Mucosa of descending colon (tissue), 3 donors: ENCODE results near the gene GINS1. TPM values are rescaled to one million over a fixed set of nuclear protein-coding genes. Genes with fewer than 3 reads are reported as not detected.

Experiments
- ATAC-seq: fragments of 200-7000 bp; cut with Tn5 transposase; one replicate; pipeline ENCODE4 v1.9.1; 2020; ENCODE audit warnings: mild to moderate bottlenecking, moderate library complexity
- DNase-seq, 3 donors: peaks; one replicate each; pipeline ENCODE4 v3.0.0-alpha.2; 2020
- H3K36me3 ChIP-seq: fragments of 200-600 bp; one replicate; pipeline ENCODE4 v1.8.0; 2021; ENCODE audit warnings: low read depth, mild to moderate bottlenecking
- H3K4me1 ChIP-seq: fragments of 200-600 bp; one replicate; pipeline ENCODE4 v1.8.0; 2021; ENCODE audit warnings: low read depth, mild to moderate bottlenecking
- H3K4me3 ChIP-seq: fragments of 200-600 bp; one replicate; pipeline ENCODE4 v1.8.0; 2021; ENCODE audit warnings: mild to moderate bottlenecking
- H3K9me3 ChIP-seq: fragments of 200-600 bp; one replicate; pipeline ENCODE4 v1.8.0; 2021; ENCODE audit warnings: mild to moderate bottlenecking
- intact Hi-C, 2 donors: fragments of 100-400 bp; cut with DNase I in 1 of 2; cut with micrococcal nuclease in 1 of 2; formaldehyde crosslinking; loops; one replicate each; pipeline versions ENCODE4 v1.11.0 to v1.11.1; 2022; cut with DNase I, micrococcal nuclease
- long read RNA-seq, 2 donors: library from polyadenylated mRNA; unstranded; transcript quantifications; one replicate each; pipeline ENCODE4 v2.0.0, GENCODE V29; 2019 to 2021
- total RNA-seq, 3 donors: library from RNA; stranded (reverse); fragmentation: NEBNext Ultra II Directional in 2 of 3; extraction: Animal tissue kit (Norgen Biotek cat#: 25700) in 2 of 3; gene quantifications; one replicate each; pipeline versions ENCODE4 v1.2.1 to v1.2.4, GENCODE V29; 2021 to 2023
- TF ChIP-seq, protein P1 (sequence below): fragments of 200-600 bp; IDR thresholded peaks from one replicate; pipeline ENCODE4 v1.8.0; 2022; ENCODE audit warnings: antibody characterized with exemption, mild to moderate bottlenecking
- donor health status: DM: no; HTN: no; CAD: no; lungs with moderate emphysema.
- donor health status: DM: no; HTN: no; CAD: no.
- donor health status: DM: no; HTN: yes; CAD: no.

Gene GINS1
- total RNA-seq, result 1 to 10 TPM; 1.8 to 8.6 (median 1.9) TPM
- long read RNA-seq, donor 1, partial matches to known transcripts, result 0 of 1 reads
- long read RNA-seq, donor 1, other reads (novel, unspliced or antisense), result 0 of 1 reads
- long read RNA-seq, donor 2, partial matches to known transcripts, result 0 of 2 reads
- long read RNA-seq, donor 2, other reads (novel, unspliced or antisense), result 0 of 2 reads

DNA sequence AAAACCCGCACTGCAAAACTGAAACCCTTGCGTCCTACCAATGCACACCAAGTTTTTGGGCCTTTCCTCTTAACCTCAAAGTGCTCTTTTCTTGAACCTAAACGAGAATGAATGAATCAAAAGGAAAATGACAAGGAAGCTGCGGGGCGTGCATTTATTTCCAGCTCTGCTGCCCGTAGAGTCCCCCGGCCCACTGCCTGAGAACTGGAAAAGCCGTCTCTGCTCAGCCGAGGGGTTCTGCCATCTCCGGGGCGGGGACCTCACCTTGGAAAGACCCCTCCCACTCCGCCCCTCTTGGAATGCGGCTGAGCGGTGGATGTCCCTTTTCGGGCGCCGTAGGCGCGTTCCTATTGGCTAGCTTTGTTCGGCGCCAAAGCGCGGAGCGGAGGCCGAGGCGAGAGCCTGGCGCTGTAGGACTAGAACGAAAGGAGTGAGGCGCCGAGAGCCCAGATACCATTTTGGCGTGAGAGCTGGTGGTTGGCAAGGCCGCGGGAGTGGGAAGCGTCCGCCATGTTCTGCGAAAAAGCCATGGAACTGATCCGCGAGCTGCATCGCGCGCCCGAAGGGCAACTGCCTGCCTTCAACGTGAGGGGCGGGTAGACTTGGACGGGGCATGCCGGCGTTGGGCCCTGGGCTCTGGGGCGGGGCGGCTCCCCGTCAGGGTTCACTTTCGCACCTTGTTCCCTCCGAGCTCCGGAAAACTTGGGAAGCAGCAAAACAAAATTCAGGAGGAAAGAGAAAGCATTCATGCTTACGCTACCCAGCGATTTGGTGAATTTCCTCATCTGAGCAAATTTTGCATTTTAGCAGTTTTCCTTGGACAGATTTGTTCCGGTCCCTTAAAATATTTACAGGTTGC is at the start of gene GINS1:
Gene GINS1, plus strand, starts transcription at position 363 of the 859 bp plus-strand sequence. Its CDS starts 148 bp downstream, at position 511.
- Histone ChIP-seq H3K4me3 (peak within 1 kb of the TSS; percentile 35), H3K4me1 (peaks cover 6% of the 10 kb centered on the region), H3K9me3 (peaks cover 14% of the 10 kb centered on the region), H3K36me3 (no peaks in the 10 kb centered on the region)
- TF ChIP-seq, protein P1, sequence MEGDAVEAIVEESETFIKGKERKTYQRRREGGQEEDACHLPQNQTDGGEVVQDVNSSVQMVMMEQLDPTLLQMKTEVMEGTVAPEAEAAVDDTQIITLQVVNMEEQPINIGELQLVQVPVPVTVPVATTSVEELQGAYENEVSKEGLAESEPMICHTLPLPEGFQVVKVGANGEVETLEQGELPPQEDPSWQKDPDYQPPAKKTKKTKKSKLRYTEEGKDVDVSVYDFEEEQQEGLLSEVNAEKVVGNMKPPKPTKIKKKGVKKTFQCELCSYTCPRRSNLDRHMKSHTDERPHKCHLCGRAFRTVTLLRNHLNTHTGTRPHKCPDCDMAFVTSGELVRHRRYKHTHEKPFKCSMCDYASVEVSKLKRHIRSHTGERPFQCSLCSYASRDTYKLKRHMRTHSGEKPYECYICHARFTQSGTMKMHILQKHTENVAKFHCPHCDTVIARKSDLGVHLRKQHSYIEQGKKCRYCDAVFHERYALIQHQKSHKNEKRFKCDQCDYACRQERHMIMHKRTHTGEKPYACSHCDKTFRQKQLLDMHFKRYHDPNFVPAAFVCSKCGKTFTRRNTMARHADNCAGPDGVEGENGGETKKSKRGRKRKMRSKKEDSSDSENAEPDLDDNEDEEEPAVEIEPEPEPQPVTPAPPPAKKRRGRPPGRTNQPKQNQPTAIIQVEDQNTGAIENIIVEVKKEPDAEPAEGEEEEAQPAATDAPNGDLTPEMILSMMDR, result no peak
- peak; percentile 88 to 90 (median 90) for DNase-seq
- ATAC-seq, result peak; percentile 99
- intact Hi-C loops, result loop anchor here in 1 of 2 donors (5.0 kb wide), 1 partner anchor 410 kb away; no protein-coding TSS in a partner anchor

DNA sequence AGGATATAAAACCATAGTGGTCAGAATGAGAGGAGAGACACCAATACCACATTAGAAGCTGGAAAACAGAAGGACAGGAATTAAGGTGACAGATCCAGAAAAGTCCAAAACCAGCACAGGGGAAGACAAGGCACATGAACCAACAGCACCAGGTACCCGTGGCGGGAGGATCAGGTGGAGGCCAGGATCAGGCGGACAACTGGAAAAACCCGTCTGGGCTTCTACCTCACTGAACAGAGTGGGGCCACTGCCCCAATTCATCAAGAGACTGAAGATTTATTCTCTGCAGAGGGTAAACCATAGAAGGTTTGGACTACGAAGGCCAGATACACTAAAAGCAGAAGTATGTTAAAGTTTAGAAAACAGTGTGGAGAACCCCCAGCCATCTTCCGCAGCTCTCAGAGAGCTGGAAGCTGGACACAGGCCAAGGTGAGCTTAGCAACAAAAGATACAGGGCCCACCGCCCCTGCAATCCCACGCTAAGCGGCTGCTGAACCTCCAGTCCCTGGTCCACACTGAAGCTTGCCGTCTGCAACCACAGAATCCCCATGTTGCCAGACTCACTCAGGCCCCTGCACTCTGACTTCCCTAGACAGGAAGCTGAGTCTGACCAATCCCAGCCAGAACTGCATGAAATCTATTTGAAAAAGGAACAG is 46.7 kb upstream of the GINS1 start:
- no peaks in the 10 kb centered on the region for H3K36me3 ChIP-seq
- H3K9me3 ChIP-seq, result no peaks in the 10 kb centered on the region
- intact Hi-C loops, result no loop called here
- H3K4me1 ChIP-seq, result peaks cover 4% of the 10 kb centered on the region
- TF ChIP-seq, protein P1, result no peak
- no peak for DNase-seq
- no peak overlapping the region for H3K4me3 ChIP-seq
- ATAC-seq, result peak; percentile 25

DNA sequence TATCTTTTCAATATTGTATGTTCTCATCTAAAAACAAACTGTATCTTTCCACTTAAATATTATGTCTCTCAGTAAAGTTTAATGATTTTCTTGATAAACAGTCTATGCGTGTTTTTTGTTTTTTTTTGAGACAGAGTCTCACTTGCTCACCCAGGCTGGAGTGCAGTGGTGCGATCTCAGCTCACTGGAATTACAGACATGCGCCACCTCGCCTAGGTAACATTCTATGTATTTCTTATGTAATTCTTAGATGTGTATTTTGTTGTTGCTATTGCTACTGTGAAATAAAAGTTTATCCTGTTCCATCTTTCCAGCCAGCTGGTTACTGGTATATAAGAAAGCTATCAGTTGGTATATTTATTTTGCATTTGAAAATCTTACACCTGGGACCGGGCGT is 46.2 kb upstream of the GINS1 start:
- ATAC-seq, result no peak
- Histone ChIP-seq H3K4me1 (peaks cover 4% of the 10 kb centered on the region), H3K9me3 (no peaks in the 10 kb centered on the region), H3K4me3 (no peak overlapping the region), H3K36me3 (no peaks in the 10 kb centered on the region)
- TF ChIP-seq, protein P1, result no peak
- intact Hi-C loops, result no loop called here
- DNase-seq, result no peak

DNA sequence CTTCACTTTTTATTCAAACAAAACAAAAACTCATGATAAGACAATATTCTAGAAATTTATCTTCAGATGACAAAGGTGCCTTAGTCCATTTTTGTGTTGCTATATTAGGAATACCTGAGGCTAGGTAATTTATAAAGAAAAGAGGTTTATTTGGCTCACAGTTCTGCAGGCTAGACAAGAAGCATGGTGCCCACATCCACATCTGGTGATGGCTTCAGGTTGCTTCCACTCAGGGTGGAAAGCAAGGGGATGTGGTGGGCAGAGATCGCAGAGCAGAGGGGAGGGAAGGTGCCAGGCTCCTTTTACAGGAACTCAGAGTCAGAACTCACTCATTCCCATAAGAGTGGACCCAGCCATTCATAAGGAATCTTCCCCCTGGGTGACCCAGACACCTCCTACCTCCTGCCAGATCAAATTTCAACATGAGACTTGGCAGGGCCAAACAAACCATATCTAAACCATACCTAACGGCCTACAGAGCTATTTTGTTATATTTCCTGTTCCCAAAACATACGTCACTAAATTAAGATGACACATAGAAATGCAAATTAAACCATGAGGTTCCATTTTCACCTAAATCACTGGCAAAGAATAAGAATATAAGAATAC is 43.2 kb upstream of the GINS1 start:
- Histone ChIP-seq H3K9me3 (no peaks in the 10 kb centered on the region), H3K4me3 (no peak overlapping the region), H3K36me3 (no peaks in the 10 kb centered on the region), H3K4me1 (peaks cover 4% of the 10 kb centered on the region)
- DNase-seq (no peak), ATAC-seq (no peak)
- intact Hi-C loops, result no loop called here
- TF ChIP-seq, protein P1, result no peak

DNA sequence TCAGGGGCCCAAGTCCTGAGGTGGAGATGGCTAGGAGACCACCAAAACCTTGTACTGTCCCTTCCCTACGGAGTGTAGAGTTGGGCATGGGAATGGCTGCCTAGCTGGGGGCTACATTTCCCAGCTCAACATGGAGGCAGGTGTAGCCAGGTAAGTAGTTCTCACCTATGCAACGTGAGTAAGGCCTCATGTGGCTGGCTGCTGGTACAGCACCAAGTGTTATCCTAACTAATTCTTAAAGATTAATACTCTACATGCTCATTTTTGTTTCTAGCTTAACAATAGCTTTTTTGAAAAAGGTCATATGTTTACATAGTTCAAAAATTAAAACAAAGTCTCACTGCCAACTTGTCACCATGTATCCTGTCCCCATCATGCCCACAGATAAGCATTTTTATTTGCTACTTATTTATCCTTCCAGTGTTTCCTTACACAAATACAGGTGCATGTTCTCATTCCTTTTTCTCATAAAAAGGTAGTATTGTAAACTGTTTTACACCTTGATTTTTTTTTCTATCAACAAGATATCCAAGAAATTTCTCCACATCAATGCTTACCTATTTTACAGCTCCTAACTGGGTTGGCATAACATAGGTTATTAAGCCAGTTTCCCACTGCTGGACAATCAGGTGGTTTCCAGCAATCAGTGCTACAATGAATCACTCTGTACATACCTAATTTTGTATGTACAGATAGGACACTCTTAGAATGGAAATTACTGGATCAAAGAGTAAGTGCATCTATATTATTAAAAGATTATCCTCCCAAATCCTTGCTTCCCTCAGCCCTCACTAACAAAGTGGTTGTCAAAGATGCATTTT is 42.4 kb upstream of the GINS1 start:
- DNase-seq, result no peak
- Histone ChIP-seq H3K4me1 (peaks cover 4% of the 10 kb centered on the region), H3K36me3 (no peaks in the 10 kb centered on the region), H3K4me3 (no peak overlapping the region), H3K9me3 (no peaks in the 10 kb centered on the region)
- intact Hi-C loops, result no loop called here
- TF ChIP-seq, protein P1, result no peak
- ATAC-seq, result peak; percentile 41
